ENCODE data around the gene DNAAF1.
A peak's percentile ranks its signal among the peaks of the same experiment; 100 is the strongest.
"Not testable (repeated sequence)": the region's sequence is repeated elsewhere in the genome, so short reads cannot be mapped to it uniquely, and the experiment has no call there.

The DNAAF1 gene

GRCh38 chr16:84144859-84145639 lies at the start of gene DNAAF1, which contains the start of gene HSDL1:
Gene DNAAF1 (plus strand): TSS chr16:84145308. CDS start chr16:84145441, 133 bp downstream.
Gene HSDL1 (minus strand): TSS chr16:84145177. CDS start chr16:84131321, 13,856 bp downstream.
- DNase-seq (ENCODE audit: low read depth), result peak; percentile 76

- DNase-seq (ENCODE audit: low read depth), result no peak
Measured at GRCh38 chr16:84095466-84095865, 49.6 kb upstream of the DNAAF1 start.

- DNase-seq (ENCODE audit: low read depth), result no peak
Measured at GRCh38 chr16:84096447-84097005, 48.6 kb upstream of the DNAAF1 start.

GRCh38 chr16:84098939-84099338 lies 46.2 kb upstream of the DNAAF1 start:
- DNase-seq (ENCODE audit: low read depth), result no peak

- DNase-seq (ENCODE audit: low read depth), result peak; percentile 35
Measured at GRCh38 chr16:84103678-84104077, 41.4 kb upstream of the DNAAF1 start.

- DNase-seq (ENCODE audit: low read depth), result no peak
Measured at GRCh38 chr16:84104231-84104630, 40.9 kb upstream of the DNAAF1 start.

- DNase-seq (ENCODE audit: low read depth), result no peak
Measured at GRCh38 chr16:84105301-84105815, 39.8 kb upstream of the DNAAF1 start.

- no peak for DNase-seq (ENCODE audit: low read depth)
Measured at GRCh38 chr16:84105948-84106740, 39.0 kb upstream of the DNAAF1 start.

- no peak for DNase-seq (ENCODE audit: low read depth)
Measured at GRCh38 chr16:84107921-84108320, 37.2 kb upstream of the DNAAF1 start.

GRCh38 chr16:84109598-84110335 lies 35.3 kb upstream of the DNAAF1 start:
- no peak for DNase-seq (ENCODE audit: low read depth)

GRCh38 chr16:84110527-84110926 lies 34.6 kb upstream of the DNAAF1 start:
- no peak for DNase-seq (ENCODE audit: low read depth)

GRCh38 chr16:84111525-84111924 lies 33.6 kb upstream of the DNAAF1 start:
- DNase-seq (ENCODE audit: low read depth), result no peak

GRCh38 chr16:84111949-84112348 lies 33.2 kb upstream of the DNAAF1 start:
- not testable (repeated sequence) for DNase-seq (ENCODE audit: low read depth)

GRCh38 chr16:84115919-84116719 lies 29.0 kb upstream of the DNAAF1 start:
- DNase-seq (ENCODE audit: low read depth), result peak; percentile 14

GRCh38 chr16:84116720-84117493 lies 28.2 kb upstream of the DNAAF1 start, which contains the start of gene MBTPS1:
Gene MBTPS1 (minus strand): TSS chr16:84116942. CDS start chr16:84101783, 15,159 bp downstream.
- DNase-seq (ENCODE audit: low read depth), result peak; percentile 98

GRCh38 chr16:84117494-84117843 lies 27.6 kb upstream of the DNAAF1 start:
- DNase-seq (ENCODE audit: low read depth), result no peak

GRCh38 chr16:84118315-84118714 lies 26.8 kb upstream of the DNAAF1 start:
- not testable (repeated sequence) for DNase-seq (ENCODE audit: low read depth)

- DNase-seq (ENCODE audit: low read depth), result no peak
Measured at GRCh38 chr16:84119368-84119767, 25.7 kb upstream of the DNAAF1 start.

- no peak for DNase-seq (ENCODE audit: low read depth)
Measured at GRCh38 chr16:84120023-84120422, 25.1 kb upstream of the DNAAF1 start.

- DNase-seq (ENCODE audit: low read depth), result no peak
Measured at GRCh38 chr16:84121007-84121406, 24.1 kb upstream of the DNAAF1 start.

Measured in fibroblast of gingiva (primary cell).